ENCODE data around the gene INPP4B. TPM values are rescaled to one million over a fixed set of nuclear protein-coding genes. Genes with fewer than 3 reads are reported as not detected.

INPP4B gene
- total and polyA plus RNA-seq, 2 of the 4 experiments (the other 2 are of a cell fraction): 1.8 to 14.0 TPM

DNA sequence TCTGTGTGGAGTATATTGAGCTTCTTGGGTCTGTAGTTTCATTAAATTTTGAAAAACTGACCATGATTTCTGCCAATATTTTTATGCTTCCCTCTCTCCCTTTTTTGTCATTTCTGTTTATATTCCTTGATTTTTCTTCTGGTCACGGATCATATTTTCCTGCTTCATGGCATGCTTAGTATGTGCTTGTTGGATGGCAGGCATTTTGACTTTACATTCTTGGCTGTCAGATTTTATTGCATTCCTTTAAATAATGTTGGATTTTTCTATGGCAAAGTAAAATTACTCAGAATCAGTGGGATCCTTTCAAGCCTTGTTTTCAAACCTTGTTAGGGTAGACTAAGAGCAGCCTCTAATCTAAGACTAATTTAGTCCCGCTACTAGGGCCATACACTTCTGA, 677.9 kb downstream of the INPP4B start:
- Histone ChIP-seq H3K23ac (ENCODE audit: low read depth, low read length) (no peak overlapping the region), H3K56ac (ENCODE audit: extremely low read depth, insufficient read depth, low read length) (no peak overlapping the region), H3K4ac (ENCODE audit: low read depth, low read length) (no peak overlapping the region), H3K27ac (ENCODE audit: insufficient read depth, low read length) (peak overlapping the region; percentile 23; the same call in 1 of the 2 replicates), H2AK5ac (ENCODE audit: low read depth, low read length) (no peak overlapping the region), H2BK120ac (ENCODE audit: low read depth, low read length) (no peak overlapping the region), H2BK20ac (ENCODE audit: low read depth, low read length) (no peak overlapping the region), H3K14ac (replicated peaks; ENCODE audit: low read depth, low read length) (no peak overlapping the region), H4K8ac (ENCODE audit: low read depth in 2 of 2, low read length in 2 of 2) (no peak overlapping the region; a peak in 1 of 4 replicates), H3K79me1 (ENCODE audit: low read depth in 1 of 2, low read length in 2 of 2) (no peaks in the 10 kb centered on the region), H2AK9ac (replicated peaks; ENCODE audit: low read depth, low read length, poor library complexity) (no peak overlapping the region), H3K4me2 (ENCODE audit: low read depth, low read length) (no peak overlapping the region), H4K20me1 (ENCODE audit: insufficient read depth, low read length) (no peaks in the 10 kb centered on the region), H3K9ac (ENCODE audit: low read depth, low read length) (no peak overlapping the region), H3K9me1 (ENCODE audit: insufficient read depth, low read length) (no peaks in the 10 kb centered on the region), H3K4me3 (ENCODE audit: insufficient read depth, low read depth, low read length) (no peak overlapping the region), H2BK15ac (ENCODE audit: low read depth, low read length) (no peak overlapping the region), H3K9me3 (ENCODE audit: control insufficient read depth, insufficient read depth, low read length) (no peaks in the 10 kb centered on the region), H2AFZ (replicated peaks; ENCODE audit: low read length, poor library complexity) (no peak overlapping the region), H3K4me1 (ENCODE audit: control insufficient read depth, insufficient read depth, low read length) (0 out of 2 replicates have a peak, but pooled peaks cover 3% of the 10 kb centered on the region), H3K27me3 (ENCODE audit: control insufficient read depth, insufficient read depth, low read length) (no peaks in the 10 kb centered on the region), H4K91ac (ENCODE audit: insufficient read depth, low read depth, low read length) (no peak overlapping the region), H4K5ac (ENCODE audit: low read depth, low read length) (no peak overlapping the region), H2BK5ac (ENCODE audit: low read depth, low read length, poor library complexity, severe bottlenecking) (peak overlapping the region; percentile 36), H3K36me3 (ENCODE audit: control insufficient read depth, insufficient read depth, low read length) (0 out of 2 replicates have a peak, but pooled peaks cover 1% of the 10 kb centered on the region), H3K18ac (ENCODE audit: low read depth, low read length) (peak overlapping the region; percentile 83; the same call in 1 of the 2 replicates)
- no CpG with 5 or more reads among the region's 2 CpGs for WGBS, 2 experiments (ENCODE audit: extremely low coverage in 2 of 2, insufficient read length in 1 of 2)
- CTCF ChIA-PET: no interaction called here
- in situ Hi-C loops (cut with MboI; ENCODE audit: low sequenced_read_pairs) (no loop called here), dilution Hi-C loops (cut with HindIII; ENCODE audit: low sequenced_read_pairs, unreplicated experiment) (no loop called here), intact Hi-C loops (cut with micrococcal nuclease) (no loop called here)
- DNase-seq (no peak), ATAC-seq (ENCODE audit: low read depth) (no peak; the same call in 1 of the 2 replicates)
- POLR2A ChIA-PET (ENCODE audit: unreplicated experiment): no interaction called here
- no peak for TF ChIP-seq CEBPB (IDR thresholded peaks at IDR 0.05; ENCODE audit: low read depth, low read length)
- no peak for TF ChIP-seq BHLHE40 (IDR thresholded peaks at IDR 0.05; ENCODE audit: low read depth, low read length)
- TF ChIP-seq RAD21 (IDR thresholded peaks at IDR 0.05; ENCODE audit: low read length): no peak
- no peak for TF ChIP-seq NFE2L2 (IDR thresholded peaks at IDR 0.05; ENCODE audit: low read depth, low read length)
- no peak for TF ChIP-seq FOS (IDR thresholded peaks at IDR 0.05; ENCODE audit: low read depth, low read length)
- TF ChIP-seq SMC3 (IDR thresholded peaks at IDR 0.05; ENCODE audit: low read depth, low read length): no peak
- no peak for TF ChIP-seq RCOR1 (IDR thresholded peaks at IDR 0.05; ENCODE audit: insufficient replicate concordance, low read length)
- no peak for TF ChIP-seq MXI1 (IDR thresholded peaks at IDR 0.05; ENCODE audit: borderline replicate concordance, low read depth, low read length)
- no peak for TF ChIP-seq RFX5 (IDR thresholded peaks at IDR 0.05; ENCODE audit: low read depth, low read length)
- TF ChIP-seq ELK1 (IDR thresholded peaks at IDR 0.05; ENCODE audit: borderline replicate concordance, low read depth, low read length): no peak
- TF ChIP-seq, protein P1, sequence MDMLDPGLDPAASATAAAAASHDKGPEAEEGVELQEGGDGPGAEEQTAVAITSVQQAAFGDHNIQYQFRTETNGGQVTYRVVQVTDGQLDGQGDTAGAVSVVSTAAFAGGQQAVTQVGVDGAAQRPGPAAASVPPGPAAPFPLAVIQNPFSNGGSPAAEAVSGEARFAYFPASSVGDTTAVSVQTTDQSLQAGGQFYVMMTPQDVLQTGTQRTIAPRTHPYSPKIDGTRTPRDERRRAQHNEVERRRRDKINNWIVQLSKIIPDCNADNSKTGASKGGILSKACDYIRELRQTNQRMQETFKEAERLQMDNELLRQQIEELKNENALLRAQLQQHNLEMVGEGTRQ (IDR thresholded peaks at IDR 0.05; ENCODE audit: low read depth, low read length): no peak
- TF ChIP-seq POLR2A (IDR thresholded peaks at IDR 0.05; ENCODE audit: low read depth, low read length): no peak
- BruUV-seq (replicated peaks): no TSS peak
